B cell (primary cell): ENCODE measurements around the gene SUSD3.

Experiments used
- EZH2 ChIP-seq: IDR thresholded peaks from 2 replicates; pipeline ENCODE4 v1.6.1; 2012; ENCODE audit warnings: borderline replicate concordance, low read depth, mild to moderate bottlenecking, moderate library complexity, low read length; ENCODE audit not compliant: insufficient read depth, poor library complexity, severe bottlenecking
- TF ChIP-seq, protein P1 (sequence below): fragments of 200-600 bp; IDR thresholded peaks from one replicate; pipeline ENCODE4 v1.8.0; 2022; ENCODE audit warnings: antibody characterized with exemption, mild to moderate bottlenecking

DNA sequence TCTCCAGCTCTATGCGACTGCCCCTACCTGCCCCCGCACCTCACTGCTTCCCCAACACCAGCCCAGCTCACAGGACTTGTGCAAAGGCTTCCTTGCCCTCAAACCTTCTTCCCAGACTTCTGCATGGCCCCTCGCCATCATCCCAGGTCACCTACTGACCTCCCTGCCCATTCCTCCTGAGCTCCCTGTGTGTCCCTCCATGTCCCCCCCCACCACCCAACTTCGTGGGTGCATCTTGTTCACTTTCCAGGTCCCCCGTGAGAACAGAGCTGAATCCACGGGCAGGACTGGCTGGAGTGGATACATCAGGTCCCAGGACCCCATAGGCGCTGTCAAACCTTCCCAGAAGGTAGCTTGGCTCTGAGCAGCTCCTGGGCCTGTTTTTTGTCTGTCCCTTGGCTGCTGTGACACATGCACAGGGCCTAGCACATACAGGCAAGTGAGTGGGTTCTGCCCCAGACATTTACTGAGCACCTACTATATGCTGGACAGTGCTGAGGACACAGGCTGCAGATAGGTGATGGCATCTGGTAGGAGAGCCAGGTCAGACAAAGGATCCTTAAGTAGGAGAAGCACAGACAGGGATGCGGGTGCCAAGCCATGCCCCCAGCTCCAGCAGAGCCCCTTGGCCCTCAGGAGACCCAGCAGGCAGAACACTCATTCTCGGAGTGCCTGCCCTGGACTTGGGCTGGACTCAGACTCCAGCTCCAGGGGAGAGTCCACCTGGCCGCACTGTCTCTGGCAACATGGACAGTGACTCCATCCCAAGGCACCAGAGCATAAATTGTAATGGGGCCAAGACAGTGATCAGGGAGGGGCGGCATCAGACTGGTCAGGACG is 60.6 kb downstream of the SUSD3 start:
- TF ChIP-seq, protein P1, sequence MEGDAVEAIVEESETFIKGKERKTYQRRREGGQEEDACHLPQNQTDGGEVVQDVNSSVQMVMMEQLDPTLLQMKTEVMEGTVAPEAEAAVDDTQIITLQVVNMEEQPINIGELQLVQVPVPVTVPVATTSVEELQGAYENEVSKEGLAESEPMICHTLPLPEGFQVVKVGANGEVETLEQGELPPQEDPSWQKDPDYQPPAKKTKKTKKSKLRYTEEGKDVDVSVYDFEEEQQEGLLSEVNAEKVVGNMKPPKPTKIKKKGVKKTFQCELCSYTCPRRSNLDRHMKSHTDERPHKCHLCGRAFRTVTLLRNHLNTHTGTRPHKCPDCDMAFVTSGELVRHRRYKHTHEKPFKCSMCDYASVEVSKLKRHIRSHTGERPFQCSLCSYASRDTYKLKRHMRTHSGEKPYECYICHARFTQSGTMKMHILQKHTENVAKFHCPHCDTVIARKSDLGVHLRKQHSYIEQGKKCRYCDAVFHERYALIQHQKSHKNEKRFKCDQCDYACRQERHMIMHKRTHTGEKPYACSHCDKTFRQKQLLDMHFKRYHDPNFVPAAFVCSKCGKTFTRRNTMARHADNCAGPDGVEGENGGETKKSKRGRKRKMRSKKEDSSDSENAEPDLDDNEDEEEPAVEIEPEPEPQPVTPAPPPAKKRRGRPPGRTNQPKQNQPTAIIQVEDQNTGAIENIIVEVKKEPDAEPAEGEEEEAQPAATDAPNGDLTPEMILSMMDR: no peak
- no peak for TF ChIP-seq EZH2
